Amniotic epithelial cell (primary cell): ENCODE results near the gene KCNQ2.

Experiments
- DNase-seq: peaks from one replicate; pipeline ENCODE4 v3.0.0-alpha.2; 2010; ENCODE audit warnings: low read depth

KCNQ2 gene

GRCh38 chr20:63417097-63417737 lies 55.2 kb downstream of the KCNQ2 start:
- no peak for DNase-seq

DNA sequence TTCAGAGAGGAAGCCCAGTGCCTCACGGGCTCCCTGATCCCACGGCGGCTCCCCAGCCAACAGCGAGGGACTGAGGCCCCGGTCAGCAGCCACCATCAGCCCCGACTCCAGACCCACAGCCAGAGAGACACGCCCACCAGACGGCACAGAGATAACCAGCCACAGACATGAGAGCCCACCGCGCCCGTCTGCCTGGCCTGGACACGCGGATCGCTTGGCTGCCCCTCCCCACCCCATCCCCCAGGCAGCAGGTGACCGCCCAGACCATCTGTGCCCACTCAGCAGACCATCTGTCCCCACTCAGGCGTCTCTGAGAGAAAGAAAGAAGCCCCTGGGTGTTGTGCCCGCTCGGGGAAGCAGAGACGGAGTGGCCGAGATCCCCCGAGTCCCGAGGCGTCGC lies 55.8 kb downstream of the KCNQ2 start:
- DNase-seq, result no peak

DNA sequence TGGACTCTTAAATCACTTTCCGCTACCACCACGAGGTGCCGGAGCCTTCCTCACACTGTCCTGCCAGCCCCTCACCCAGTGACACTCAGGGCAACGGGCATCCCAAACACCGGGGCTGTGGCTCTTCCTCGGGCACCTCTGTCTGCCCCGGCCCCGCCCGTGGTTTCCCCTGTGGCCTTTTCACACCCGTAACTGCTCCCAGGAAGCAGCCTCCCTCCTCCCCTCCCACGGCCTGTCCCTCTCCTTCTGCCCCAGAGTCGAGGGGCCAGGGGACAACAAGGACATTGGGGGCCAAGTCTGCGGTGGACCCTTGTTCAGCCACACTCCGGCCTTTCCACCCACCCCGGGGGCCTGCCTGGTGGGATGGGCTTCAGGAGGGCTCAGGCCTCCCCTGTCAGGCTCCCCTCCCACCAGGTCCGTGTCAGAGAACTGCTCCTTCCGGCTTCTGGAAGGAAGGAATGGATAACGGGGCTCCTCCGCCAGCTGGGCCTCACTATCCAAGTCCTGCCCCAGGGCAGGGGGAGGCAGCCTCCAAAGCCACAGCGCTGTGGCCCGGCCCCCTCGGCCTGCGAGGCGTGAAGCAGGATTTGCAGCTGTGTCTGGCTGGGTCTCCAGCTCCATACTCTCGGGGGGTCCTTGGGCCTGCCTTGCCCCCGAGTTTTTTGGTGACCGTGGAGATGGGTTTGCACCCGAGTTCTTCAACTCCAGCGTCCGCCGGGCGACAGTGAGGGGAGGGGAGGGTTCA lies 56.6 kb downstream of the KCNQ2 start:
- DNase-seq, result no peak

DNA sequence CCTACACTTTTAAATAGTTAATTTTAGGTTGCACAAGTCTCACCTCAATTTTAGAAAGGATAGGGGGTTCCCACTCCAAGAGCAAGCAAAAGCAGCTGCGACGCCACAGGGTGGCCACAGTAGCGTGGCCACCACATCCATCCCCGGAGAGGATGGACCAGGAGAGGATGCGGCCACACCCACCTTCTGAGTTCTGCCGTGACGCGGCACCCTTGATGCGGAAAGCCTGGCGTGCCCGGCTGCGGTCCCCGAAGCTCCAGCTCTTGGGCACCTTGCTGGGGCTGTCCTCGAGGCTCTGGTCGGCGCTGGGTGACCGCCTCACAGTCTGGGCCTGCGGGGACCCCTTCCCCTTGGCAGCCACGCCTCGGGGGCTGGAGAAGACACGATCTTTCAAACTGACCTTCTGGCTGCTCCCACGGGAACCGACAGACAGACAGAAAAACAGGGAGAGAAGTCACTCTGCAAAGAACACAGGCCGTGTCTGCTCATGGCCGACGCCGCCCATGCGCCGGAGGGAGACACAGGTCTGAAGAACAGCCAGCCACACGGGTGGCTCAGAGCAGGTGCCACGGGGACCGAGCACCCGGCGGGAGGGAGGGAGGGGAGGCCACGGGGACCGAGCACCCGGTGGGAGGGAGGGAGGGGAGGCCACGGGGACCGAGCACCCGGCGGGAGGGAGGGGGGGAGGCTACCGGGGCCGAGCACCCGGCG lies 57.6 kb downstream of the KCNQ2 start:
- DNase-seq, result no peak

DNA sequence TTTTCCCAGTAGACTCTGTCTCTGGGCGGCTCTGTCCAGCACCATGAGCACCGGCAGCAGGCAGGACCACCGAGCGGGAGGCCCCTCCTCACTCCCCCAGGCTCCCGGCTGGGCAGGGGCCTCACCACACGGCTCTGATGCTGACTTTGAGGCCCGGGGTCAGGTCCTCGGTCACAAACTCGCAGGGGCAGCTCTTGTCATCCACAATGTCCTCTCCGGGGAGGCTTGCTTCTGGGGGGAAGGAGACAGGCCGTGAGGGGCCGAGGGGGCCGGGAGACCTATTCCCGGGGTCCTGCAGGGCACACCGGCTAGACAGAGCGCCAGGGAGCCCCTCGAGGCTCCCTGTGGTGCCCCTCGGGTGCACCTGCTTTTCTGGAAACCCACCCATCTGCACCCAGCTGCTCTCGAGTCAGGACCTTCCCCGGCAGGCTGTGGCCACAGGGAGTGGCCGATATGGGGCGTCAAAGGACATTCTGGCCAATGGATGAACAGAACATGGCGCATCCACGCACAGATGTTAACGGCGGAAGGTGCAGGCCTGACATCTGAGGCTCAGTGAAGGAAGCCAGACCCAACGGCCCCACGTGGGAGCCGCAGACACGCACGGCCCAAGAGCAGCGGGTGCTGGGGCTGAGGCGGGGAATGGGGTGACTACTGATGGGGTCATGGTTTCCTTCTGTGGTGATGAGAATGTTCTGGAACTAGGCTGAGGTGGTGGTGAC lies 58.3 kb downstream of the KCNQ2 start:
- no peak for DNase-seq

DNA sequence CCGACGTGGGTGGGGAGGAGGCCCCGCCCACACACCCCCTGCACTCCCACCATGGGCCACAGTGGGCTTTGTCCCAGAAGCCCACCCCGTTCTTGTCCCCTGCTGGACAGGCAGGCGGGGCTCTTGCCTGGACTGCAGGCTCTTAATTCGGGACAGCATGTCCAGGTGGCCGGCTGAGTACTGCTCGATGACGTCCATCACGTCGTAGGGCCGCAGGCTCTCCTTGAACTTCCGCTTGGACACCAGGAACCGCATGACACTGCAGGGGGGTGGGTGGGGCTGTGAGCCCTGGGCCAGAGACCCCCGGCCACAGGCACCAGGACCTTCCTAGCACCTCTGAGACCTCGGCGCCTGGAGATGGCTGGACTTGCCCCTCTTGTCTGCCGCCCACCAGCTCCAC lies 59.1 kb downstream of the KCNQ2 start:
- DNase-seq, result no peak

GRCh38 chr20:63412889-63413288 lies 59.6 kb downstream of the KCNQ2 start:
- no peak for DNase-seq

- no peak for DNase-seq
Observed at GRCh38 chr20:63411898-63412631, 60.4 kb downstream of the KCNQ2 start.

DNA sequence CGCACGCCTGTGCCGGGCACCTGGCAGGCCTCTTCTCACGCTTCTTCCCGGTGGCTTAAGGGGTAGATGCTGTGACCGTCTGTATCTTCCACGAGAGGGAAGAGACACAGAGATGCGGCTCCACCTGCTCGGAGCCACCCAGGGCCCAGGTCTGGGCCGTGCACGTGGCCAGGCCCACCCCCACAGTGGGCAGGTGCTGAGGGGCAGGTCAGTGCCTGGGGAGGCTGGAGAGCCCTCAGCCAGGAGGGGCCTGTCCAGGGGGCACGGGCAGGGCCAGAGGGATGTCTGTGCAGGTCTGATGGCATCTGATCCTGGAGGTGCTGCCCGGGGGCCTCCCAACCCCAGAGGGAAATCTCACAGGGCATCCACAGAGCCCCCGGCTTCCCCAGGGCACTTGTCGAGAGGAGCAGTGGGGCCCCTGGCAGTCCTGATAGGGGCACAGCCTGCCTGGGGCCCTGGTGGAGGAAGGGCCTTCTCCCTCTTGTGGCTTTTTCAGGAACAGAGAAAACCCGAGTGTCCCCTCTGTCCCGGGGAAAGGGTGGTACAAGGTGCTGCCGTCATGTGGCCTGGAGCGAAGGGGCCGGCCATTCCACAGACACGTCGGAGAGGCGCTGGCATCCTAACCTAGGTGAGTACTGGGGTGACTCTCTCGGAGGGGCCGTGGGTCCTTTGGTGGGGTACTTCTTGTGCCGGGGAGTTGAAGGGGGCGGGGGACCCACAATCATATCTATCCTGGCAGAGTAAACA lies 61.1 kb downstream of the KCNQ2 start:
- DNase-seq, result no peak

DNA sequence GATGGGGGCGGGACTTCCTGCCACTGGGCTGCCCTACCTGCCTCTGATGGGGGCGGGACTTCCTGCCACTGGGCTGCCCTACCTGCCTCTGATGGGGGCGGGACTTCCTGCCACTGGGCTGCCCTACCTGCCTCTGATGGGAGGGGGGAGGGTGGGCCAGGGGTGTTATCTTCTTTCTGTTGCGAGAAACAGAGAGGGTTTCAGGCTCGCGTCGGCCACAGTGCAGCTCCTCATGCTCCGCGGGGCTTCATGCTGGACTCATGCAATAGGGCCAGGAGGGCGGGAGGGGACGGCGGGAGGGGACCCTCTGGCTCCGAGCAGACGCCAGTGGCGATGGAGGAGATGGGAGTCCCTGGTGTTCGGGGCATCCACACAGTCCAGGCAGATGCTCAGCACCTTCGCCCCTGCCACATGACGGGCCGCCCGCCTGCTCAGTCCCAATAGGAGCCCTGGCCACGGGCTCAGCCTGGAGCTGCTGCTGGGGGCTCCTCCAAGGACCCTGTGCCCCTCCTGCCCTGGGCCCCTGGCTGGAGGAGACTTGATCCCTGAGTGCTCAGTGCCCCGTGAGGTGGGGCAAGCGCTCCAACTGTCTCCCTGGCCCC lies 62.5 kb downstream of the KCNQ2 start:
- DNase-seq, result no peak

DNA sequence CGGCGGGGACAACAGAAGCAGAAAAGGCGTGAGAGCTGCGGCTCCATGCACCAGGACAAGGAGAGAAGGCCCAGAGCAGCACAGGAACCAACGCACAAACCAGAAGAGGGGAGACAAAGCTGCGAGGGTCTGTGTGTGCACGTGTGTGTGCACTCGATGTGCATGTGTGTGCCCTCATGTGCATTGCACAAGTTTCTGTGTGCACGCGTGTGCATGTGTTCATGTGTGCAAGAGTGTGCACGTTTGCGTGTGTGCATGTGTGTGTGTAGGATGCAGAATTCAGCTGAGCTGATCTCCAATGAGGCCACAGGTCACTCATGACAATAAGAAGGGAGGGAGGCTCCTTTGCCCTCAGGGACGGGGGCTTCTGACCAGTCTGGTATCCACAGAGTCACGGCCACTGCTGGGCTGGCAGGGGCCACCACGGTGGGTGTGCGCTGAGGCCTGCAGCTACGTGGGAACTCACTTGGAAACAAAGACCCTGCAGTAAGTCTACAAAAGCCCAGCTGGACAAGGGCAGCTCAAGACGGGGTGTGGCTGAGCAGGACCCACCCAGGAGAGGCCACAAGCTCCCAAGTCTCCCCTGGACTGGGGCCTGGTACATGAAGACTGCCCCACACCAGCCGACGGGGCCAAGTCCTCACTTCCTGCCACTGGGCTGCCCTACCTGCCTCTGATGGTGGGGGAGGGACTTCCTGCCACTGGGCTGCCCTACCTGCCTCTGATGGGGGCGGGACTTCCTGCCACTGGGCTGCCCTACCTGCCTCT lies 63.2 kb downstream of the KCNQ2 start:
- no peak for DNase-seq

GRCh38 chr20:63408684-63409046 lies 63.8 kb downstream of the KCNQ2 start:
- no peak for DNase-seq

DNA sequence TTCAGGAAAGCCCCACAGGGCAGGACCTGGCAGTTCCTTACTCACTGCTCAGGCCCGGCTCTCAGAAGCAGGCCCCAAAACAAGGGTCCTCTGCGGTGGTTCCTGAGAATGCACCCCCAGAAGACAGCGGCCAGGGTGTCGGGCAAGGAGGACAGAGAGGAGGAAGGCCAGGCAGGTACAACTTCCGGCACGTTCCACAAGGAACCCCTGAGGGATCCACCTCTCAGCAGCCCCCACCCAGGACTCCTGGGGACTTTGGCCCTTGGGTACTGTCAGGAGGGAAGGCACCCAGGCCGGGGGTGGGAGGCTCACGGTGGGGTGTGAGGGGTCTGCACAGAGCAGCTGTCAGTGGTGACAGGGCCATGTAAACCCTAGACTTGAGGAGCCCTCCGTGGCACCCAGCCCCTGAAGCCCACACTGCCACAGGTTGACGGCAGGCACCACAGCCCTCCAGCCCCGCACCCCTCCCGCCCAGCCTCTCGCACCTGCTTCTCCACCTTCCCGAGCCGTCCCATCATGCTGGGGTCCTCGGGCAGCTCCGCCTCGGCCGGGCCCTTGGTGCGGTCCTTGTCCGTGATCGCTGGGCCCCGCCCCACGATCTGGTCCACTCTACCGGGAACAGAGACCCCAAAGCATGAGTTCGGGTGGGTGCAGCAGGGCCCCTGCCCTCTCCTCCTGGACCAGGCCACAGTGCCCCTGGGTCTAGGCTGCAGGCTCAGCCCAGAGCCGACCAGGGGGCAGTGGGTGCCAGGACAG lies 64.3 kb downstream of the KCNQ2 start:
- no peak for DNase-seq

- DNase-seq, result no peak
Observed at GRCh38 chr20:63406617-63407245, 65.7 kb downstream of the KCNQ2 start.

DNA sequence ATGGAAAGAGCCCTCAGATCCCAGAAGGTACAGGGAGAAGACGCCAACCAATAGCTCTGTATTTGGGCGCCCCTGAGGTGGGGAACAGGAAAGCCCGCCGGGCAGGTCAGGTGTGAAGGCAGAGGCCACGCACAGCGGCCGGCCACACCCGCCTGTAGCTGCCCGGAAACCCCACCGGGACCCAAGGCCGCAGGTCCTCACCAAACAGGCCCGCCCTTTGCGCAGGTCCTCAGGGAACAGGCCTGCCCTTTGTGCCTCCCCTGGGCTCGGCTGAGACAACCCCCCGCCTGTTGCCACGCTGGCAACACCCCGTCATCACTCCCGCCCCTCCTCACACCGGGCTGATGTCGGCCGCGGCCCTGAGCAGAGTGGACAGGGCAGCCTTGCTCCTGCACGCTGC lies 66.4 kb downstream of the KCNQ2 start:
- no peak for DNase-seq

DNA sequence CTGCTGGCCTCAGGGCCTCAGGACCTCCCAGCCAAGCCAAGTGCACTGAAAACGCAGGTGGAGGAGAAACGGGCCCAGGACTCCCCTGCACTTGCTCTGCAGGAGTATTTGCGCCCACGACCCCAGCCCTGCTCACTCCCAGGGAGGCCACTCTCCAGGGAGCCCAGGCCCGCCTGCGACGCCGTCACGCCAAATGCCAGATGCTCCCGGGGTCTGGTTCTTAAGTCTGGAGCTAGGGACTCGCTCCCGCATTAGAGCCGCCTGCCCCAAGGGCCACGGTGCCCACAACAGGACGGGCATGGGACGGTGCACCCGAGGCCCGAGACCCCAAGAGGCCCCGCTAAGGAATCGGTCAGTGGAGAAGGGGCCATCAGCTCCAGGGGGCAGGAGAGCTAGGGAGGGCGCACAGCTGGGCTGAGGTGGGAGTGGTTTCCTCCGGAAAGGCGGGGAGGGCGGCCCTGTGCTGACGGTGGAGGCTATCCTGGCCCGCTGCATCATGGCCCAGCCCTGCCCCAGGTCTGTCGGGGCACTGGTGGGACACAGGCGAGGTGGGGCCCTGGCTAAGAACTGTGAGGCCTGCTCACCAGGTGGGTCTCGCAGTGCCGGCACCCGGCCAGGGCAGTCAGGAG lies 67.2 kb downstream of the KCNQ2 start:
- DNase-seq, result no peak

DNA sequence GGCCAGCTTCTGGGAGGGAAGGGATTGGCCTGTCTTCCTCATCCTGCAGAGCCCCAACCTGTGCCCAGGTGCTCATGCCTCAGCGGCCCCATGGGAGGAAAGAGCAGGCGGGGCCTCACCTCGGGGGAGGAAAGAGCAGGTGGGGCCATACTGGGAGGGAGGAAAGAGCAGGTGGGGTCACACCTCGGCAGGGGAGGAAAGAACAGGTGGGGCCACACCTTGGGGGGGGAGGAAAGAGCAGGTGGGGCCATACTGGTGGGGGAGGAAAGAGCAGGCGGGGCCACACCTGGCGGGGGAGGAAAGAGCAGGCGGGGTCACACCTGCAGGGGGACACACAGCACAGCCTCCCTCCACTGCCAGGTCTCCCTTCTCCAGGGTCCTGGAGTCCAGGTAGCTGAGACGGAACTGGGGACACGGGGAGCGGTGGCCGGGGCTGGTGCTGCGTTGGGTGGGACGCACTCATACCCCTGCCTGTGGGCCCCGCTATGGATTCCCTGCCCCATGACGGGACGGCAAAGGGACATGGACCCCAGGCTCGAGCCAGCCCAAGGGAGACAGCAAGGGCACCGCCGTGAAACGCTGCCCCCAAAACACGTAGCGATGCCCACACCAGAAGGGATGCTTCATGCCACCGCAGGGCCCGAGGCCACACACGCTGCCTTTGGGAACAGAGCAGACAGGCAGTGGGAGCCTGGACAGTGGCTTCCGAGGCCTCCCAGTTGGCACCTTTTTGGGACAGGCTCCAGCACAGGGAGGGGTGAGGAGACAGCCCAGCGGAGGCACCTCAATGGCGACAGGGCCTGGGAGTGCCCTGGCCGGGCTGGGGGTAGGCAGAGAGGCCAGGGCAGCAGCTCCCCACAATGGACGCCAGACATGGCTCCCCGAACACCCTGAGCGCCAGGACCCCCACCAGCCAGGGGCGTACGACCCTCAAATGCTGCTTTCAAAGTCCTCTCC lies 68.0 kb downstream of the KCNQ2 start:
- DNase-seq, result no peak
